RWPE1 (cell line): ENCODE measurements around the gene KRT73.

Experiments
- CTCF ChIA-PET: fragments of 350-600 bp; sonication (Branson Sonifier 250); formaldehyde crosslinking; extraction: SDS; loops from one replicate; lab custom pipeline; 2021; lab: Yijun Ruan, JAX
- POLR2A ChIA-PET: fragments of 400-600 bp; formaldehyde crosslinking; extraction: SDS; loops from one replicate; lab custom pipeline; 2020; ENCODE audit warnings: antibody characterized with exemption; ENCODE audit not compliant: low non-redundant PET; lab: Yijun Ruan, JAX
- DNase-seq: peaks from one replicate; pipeline ENCODE4 v3.0.0; 2012; ENCODE audit warnings: low spot score
- H3K27ac ChIP-seq: fragments of 450-650 bp; 2 replicates; pipeline ENCODE4 v1.5.1; 2017
- TF ChIP-seq, protein P1 (sequence below): fragments of 450-650 bp; conservative IDR thresholded peaks from 2 replicates; pipeline ENCODE4 v1.5.1; 2017; ENCODE audit warnings: low read depth, mild to moderate bottlenecking

The KRT73 gene

DNA sequence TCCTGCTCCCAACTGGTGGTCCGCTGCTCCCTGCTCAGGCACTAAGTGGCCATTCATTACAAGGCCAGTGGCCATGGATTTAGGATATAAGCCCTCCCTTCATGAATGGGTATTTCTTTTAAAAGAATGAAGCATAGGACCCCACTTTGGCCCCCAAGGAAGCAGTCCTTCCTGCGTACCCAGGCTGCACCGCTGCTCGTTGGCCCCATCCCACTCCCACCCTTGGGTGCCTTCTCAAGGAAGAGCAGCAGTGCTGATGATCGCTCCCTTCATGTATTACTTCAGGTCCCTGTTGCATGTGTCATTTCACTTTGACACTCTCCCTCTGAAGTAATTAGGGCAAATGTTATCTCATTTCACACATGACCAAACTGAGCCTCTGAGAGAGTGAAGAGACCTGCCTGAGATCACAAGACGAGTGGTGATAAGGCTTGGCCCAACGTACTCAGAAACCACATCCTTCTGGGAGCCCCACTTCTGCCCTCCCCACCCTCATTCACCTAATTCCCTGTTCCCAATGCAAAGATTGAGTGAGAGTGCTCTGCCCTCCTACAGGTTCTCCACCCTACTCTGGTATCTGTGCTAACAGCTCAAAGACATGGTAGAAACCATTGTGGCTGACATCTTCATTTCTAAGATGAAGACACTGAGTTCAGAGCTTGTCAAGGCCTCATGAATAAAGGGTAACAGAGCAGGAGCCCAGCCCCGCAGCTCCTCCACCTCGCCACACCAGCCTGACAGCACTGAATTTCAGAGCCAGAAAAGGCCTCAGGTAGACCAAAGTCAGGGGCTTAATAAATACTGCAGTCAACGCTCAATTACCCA, 43.9 kb upstream of the KRT73 start:
- ChIA-PET POLR2A (no interaction called here), CTCF (interaction anchor here (0.6 kb wide), 1 partner anchor 255 kb away, joined by 6 read pairs; no protein-coding TSS in a partner anchor)
- TF ChIP-seq, protein P1, sequence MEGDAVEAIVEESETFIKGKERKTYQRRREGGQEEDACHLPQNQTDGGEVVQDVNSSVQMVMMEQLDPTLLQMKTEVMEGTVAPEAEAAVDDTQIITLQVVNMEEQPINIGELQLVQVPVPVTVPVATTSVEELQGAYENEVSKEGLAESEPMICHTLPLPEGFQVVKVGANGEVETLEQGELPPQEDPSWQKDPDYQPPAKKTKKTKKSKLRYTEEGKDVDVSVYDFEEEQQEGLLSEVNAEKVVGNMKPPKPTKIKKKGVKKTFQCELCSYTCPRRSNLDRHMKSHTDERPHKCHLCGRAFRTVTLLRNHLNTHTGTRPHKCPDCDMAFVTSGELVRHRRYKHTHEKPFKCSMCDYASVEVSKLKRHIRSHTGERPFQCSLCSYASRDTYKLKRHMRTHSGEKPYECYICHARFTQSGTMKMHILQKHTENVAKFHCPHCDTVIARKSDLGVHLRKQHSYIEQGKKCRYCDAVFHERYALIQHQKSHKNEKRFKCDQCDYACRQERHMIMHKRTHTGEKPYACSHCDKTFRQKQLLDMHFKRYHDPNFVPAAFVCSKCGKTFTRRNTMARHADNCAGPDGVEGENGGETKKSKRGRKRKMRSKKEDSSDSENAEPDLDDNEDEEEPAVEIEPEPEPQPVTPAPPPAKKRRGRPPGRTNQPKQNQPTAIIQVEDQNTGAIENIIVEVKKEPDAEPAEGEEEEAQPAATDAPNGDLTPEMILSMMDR: no peak
- no peak for DNase-seq
- H3K27ac ChIP-seq: no peak overlapping the region

DNA sequence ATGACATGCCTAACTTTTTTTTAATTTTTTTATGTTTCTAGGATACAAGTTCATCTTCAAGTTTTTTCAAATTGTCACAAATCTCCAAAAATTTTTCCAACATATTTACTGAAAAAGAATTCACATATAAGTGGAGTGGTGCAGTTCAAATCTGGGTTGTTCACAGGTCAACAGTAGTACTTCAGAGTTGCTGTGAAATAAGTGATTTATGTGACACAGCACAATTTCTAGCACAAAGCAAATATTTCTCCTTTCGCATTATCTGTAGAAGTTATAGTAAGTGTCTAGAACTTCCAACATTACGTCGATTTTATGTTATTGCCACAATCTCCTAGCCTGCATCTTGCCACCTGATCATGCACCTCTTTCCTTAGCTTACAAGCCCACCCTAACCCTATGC, 43.3 kb upstream of the KRT73 start:
- H3K27ac ChIP-seq: no peak overlapping the region
- POLR2A ChIA-PET: no interaction called here
- CTCF ChIA-PET: no interaction called here
- no peak for DNase-seq
- TF ChIP-seq, protein P1: no peak

DNA sequence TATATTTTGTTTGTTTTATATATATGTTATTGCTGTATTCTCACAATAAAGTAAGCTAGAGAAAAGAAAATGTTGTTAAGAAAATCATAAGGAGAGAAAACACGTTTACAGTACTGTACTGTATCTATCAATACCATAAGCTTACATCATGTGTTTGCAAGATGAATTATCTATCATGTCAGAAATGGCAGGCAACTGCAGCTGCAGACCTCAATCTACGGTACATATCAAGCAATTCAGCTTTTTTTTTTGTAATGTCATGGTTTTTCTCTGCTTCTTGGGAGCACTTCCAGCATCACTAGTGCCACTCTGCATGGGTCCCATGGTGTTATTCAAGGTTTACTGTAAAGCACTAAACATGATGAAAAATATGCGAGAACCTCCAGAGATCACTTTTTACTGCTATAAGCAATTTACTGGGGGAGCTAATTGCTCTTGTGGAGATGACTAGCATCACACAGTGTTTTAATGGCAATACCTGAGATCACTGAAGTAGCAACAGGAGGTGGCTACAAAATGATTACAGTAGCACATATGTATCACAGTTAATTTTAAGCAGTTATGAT, 42.7 kb upstream of the KRT73 start:
- no peak for DNase-seq
- ChIA-PET POLR2A (no interaction called here), CTCF (interaction anchor here (0.5 to 0.7 kb wide), 2 partner anchors 193 to 494 kb away, joined by 3 to 4 read pairs; no protein-coding TSS in a partner anchor)
- H3K27ac ChIP-seq: no peak overlapping the region
- TF ChIP-seq, protein P1: no peak

DNA sequence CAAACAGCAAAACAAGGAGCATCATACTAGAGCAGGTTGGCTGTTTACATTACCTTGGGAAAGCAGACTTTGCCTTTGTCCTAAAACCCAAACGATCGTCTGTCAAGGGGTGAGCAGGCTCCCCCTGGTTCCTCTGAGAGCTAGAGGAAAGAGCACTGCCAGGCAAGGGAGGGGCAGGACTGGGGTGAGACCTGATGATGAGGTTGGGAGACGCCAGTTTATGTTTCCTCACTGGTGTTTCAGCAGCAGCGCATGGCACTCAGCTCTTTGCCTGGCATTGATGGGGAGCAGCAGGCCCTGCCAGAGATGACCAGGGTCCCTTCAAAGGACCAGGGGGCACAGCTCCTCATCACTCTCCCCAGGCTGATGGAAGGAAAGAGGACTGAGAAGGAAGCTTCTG, 41.6 kb upstream of the KRT73 start:
- ChIA-PET CTCF (interaction anchor here (0.6 kb wide), 1 partner anchor 809 kb away, joined by 5 read pairs; no protein-coding TSS in a partner anchor), POLR2A (no interaction called here)

DNA sequence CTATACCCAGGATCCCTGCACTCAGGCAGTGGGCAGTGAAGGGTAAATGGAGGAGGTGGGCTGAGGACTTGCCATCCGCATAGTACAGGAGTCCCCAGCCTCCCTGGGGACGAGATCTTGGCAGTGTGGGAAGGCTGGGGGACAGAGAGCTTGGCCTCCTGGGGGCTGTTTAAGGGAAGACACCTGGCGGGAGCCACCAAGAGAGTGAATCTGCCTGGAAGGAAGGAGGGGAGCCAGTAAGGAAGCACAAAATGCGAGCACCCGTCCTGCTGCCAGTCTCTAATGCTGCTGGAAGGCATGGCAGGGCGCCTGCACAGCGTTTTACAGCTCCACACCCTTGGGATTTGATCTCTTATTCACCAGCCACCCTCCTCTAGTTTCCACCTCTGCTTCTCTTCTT, 41.0 kb upstream of the KRT73 start:
- TF ChIP-seq, protein P1: no peak
- POLR2A ChIA-PET: no interaction called here

More for the DNA sequence above, 41.6 kb upstream of the KRT73 start:
- no peak overlapping the region for H3K27ac ChIP-seq
- TF ChIP-seq, protein P1: no peak
- DNase-seq: no peak

DNA sequence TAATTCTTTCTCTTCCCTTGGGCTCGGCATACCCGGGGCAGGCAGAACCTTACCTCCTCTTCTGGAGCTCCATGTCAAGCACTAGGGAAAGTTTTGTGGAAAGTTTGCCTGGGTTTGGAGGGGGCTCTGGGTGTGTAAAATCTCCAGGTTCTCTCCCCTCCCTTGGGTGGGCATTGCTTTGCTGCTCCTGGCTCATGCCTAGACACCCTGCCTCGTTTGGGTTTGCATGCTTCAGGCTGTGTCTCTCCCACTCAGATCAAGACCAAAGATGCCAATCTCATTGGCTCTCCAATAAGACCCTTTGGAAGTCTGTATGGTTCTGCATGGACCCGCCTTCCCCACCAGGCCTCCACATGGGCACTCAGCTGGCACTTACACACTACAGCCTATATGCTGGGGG, 39.8 kb upstream of the KRT73 start:
- DNase-seq: no peak
- H3K27ac ChIP-seq: no peak overlapping the region
- ChIA-PET CTCF (interaction anchor here (0.6 kb wide), 1 partner anchor 207 kb away, joined by 4 read pairs; no protein-coding TSS in a partner anchor), POLR2A (no interaction called here)
- TF ChIP-seq, protein P1: no peak

More for the DNA sequence above, 41.0 kb upstream of the KRT73 start:
- DNase-seq: no peak
- CTCF ChIA-PET: interaction anchor here (0.6 kb wide), 1 partner anchor 808 kb away, joined by 5 read pairs; no protein-coding TSS in a partner anchor
- no peak overlapping the region for H3K27ac ChIP-seq
